Measurements from ENCODE around the gene BMS1. TPM values are rescaled to one million over a fixed set of nuclear protein-coding genes. Genes with fewer than 3 reads are reported as not detected.

The BMS1 gene
- total RNA-seq, 1 experiment from 2014 or later, result 36.3 TPM

DNA sequence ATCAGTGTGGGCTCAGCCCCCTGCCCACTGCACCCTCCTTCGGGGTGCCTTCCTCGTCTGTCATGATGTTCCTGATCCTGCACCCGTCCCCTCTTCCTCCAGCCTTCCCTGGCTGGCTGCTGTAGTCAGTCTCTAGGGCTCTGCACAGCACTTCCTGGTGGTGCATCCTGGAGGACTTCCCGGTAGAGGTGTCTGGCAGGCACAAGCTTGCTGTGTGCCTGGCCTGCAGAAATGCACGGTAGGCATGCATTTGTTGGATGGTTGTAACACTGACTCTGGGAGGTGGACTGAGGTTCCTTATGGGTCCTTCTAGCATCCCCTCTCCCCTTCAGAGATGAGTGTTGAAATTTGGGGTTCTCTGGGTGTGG lies 92.8 kb downstream of the BMS1 start:
- Histone ChIP-seq H3K4me3 (ENCODE audit: low read depth, low read length) (no peak overlapping the region), H3K9me3 (no peaks in the 10 kb centered on the region), H3K4me1 (no peaks in the 10 kb centered on the region), H3K36me3 (ENCODE audit: control insufficient read depth, insufficient read depth, low read length) (no peaks in the 10 kb centered on the region), H3K27me3 (replicated peaks; ENCODE audit: control insufficient read depth, insufficient read depth, low read length) (no peaks in the 10 kb centered on the region)
- no peak for TF ChIP-seq CTCF (IDR thresholded peaks at IDR 0.05; ENCODE audit: insufficient read depth in 1 of 2, low read depth in 1 of 2, low read length in 1 of 2, severe bottlenecking in 1 of 2, unreplicated experiment in 1 of 2)
- no TSS peak for BruUV-seq (replicated peaks)
- H3K36me3 Mint-ChIP-seq (ENCODE audit: insufficient read depth, unreplicated experiment), result no peaks in the 10 kb centered on the region
- intact Hi-C loops (cut with micrococcal nuclease; ENCODE audit: unreplicated experiment), result no loop called here
- CTCF ChIA-PET, result no interaction called here
- no peaks in the 10 kb centered on the region for H3K4me1 Mint-ChIP-seq (ENCODE audit: low read depth, unreplicated experiment)
- DNase-seq, result no peak
- H3K9me3 Mint-ChIP-seq (ENCODE audit: unreplicated experiment), result peaks cover 8% of the 10 kb centered on the region
- POLR2A ChIA-PET, result no interaction called here
- no peak overlapping the region for H3K27ac Mint-ChIP-seq (ENCODE audit: unreplicated experiment)
- H3K27me3 Mint-ChIP-seq (ENCODE audit: insufficient read depth, unreplicated experiment), result peaks cover 14% of the 10 kb centered on the region
- no peak overlapping the region for H3K4me3 Mint-ChIP-seq (ENCODE audit: unreplicated experiment)

DNA sequence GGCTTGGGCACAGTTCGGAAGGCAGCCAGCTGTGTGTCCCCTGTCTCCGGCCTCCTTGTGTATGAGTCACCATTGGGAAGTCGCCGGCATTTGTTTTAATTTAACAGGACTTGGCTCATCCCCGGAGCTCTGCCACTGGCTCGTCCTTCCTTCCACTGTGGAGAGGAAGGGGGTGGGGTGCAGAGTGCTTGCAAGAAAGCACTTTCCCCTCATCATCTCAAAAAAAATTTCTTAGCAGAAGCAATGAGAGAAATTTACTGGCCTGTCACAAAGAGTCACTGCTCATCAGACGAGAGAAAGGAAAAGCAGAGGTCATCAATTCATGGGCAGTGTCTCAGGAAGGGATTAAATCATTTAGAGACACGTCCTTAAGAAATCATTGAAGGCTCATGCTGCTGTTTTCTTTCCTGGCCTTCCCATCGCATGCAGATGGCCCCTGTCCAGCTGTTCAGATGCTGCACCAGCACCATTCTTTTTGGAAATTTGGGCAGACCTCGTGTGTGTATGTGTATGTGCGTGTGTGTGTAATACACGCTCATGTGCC lies 93.3 kb downstream of the BMS1 start:
- H3K27me3 Mint-ChIP-seq (ENCODE audit: insufficient read depth, unreplicated experiment), result peaks cover 14% of the 10 kb centered on the region

GRCh38 chr10:42876476-42876875 lies 93.9 kb downstream of the BMS1 start:
- no peak for DNase-seq
- BruUV-seq (replicated peaks), result no TSS peak
- 0 out of 2 replicates have a peak, but pooled peaks cover 3% of the 10 kb centered on the region for H3K9me3 ChIP-seq
- intact Hi-C loops (cut with micrococcal nuclease; ENCODE audit: unreplicated experiment), result no loop called here
- H3K4me1 ChIP-seq, result no peaks in the 10 kb centered on the region
- H3K9me3 Mint-ChIP-seq (ENCODE audit: unreplicated experiment), result peaks cover 18% of the 10 kb centered on the region
- H3K27me3 Mint-ChIP-seq (ENCODE audit: insufficient read depth, unreplicated experiment), result peaks cover 14% of the 10 kb centered on the region
- H3K27ac Mint-ChIP-seq (ENCODE audit: unreplicated experiment), result no peak overlapping the region
- ChIA-PET POLR2A (no interaction called here), CTCF (no interaction called here)
- H3K36me3 ChIP-seq (ENCODE audit: control insufficient read depth, insufficient read depth, low read length), result no peaks in the 10 kb centered on the region
- H3K4me1 Mint-ChIP-seq (ENCODE audit: low read depth, unreplicated experiment), result no peaks in the 10 kb centered on the region
- H3K27me3 ChIP-seq (replicated peaks; ENCODE audit: control insufficient read depth, insufficient read depth, low read length), result no peaks in the 10 kb centered on the region
- H3K4me3 Mint-ChIP-seq (ENCODE audit: unreplicated experiment), result no peak overlapping the region
- TF ChIP-seq CTCF (IDR thresholded peaks at IDR 0.05; ENCODE audit: insufficient read depth in 1 of 2, low read depth in 1 of 2, low read length in 1 of 2, severe bottlenecking in 1 of 2, unreplicated experiment in 1 of 2), result no peak
- H3K36me3 Mint-ChIP-seq (ENCODE audit: insufficient read depth, unreplicated experiment), result no peaks in the 10 kb centered on the region
- no peak overlapping the region for H3K4me3 ChIP-seq (ENCODE audit: low read depth, low read length)

More for the DNA sequence above, 93.3 kb downstream of the BMS1 start:
- Histone ChIP-seq H3K27me3 (replicated peaks; ENCODE audit: control insufficient read depth, insufficient read depth, low read length) (no peaks in the 10 kb centered on the region), H3K9me3 (0 out of 2 replicates have a peak, but pooled peaks cover 2% of the 10 kb centered on the region), H3K4me3 (ENCODE audit: low read depth, low read length) (no peak overlapping the region), H3K4me1 (no peaks in the 10 kb centered on the region), H3K36me3 (ENCODE audit: control insufficient read depth, insufficient read depth, low read length) (no peaks in the 10 kb centered on the region)
- CTCF ChIA-PET, result no interaction called here
- Mint-ChIP-seq H3K27ac (ENCODE audit: unreplicated experiment) (no peak overlapping the region), H3K4me1 (ENCODE audit: low read depth, unreplicated experiment) (no peaks in the 10 kb centered on the region), H3K36me3 (ENCODE audit: insufficient read depth, unreplicated experiment) (no peaks in the 10 kb centered on the region), H3K9me3 (ENCODE audit: unreplicated experiment) (peaks cover 12% of the 10 kb centered on the region), H3K4me3 (ENCODE audit: unreplicated experiment) (no peak overlapping the region)
- BruUV-seq (replicated peaks), result no TSS peak
- TF ChIP-seq CTCF (IDR thresholded peaks at IDR 0.05; ENCODE audit: insufficient read depth in 1 of 2, low read depth in 1 of 2, low read length in 1 of 2, severe bottlenecking in 1 of 2, unreplicated experiment in 1 of 2), result no peak
- intact Hi-C loops (cut with micrococcal nuclease; ENCODE audit: unreplicated experiment), result no loop called here
- DNase-seq, result no peak
- POLR2A ChIA-PET, result no interaction called here
